Endothelial cell of umbilical vein (primary cell): ENCODE measurements around the gene BPGM.

Source experiments
- EZH2 ChIP-seq: IDR thresholded peaks from 2 replicates; pipeline ENCODE4 v1.6.1; 2012; ENCODE audit warnings: borderline replicate concordance, low read depth, mild to moderate bottlenecking, moderate library complexity, low read length, inconsistent platforms; ENCODE audit not compliant: severe bottlenecking
- GATA2 ChIP-seq: IDR thresholded peaks from 2 replicates; pipeline ENCODE4 v1.7.0; 2011; ENCODE audit warnings: low read depth, mild to moderate bottlenecking, moderate library complexity, mixed read lengths, low read length; ENCODE audit not compliant: insufficient read length, insufficient read depth
- MYC ChIP-seq: IDR thresholded peaks from one replicate; pipeline ENCODE4 v1.6.1; 2011; ENCODE audit warnings: mild to moderate bottlenecking, low read depth, low read length
- POLR2A ChIP-seq: IDR thresholded peaks from 2 replicates; pipeline ENCODE4 v1.6.1; 2012; ENCODE audit warnings: low read depth, mild to moderate bottlenecking, control low read depth, low read length
- POLR2AphosphoS5 ChIP-seq: IDR thresholded peaks from 2 replicates; pipeline ENCODE4 v1.6.1; 2012; ENCODE audit warnings: low read depth, mild to moderate bottlenecking, control low read depth, low read length, moderate library complexity; ENCODE audit not compliant: insufficient read depth
- TF ChIP-seq, protein P1 (sequence below), 2 donors: IDR thresholded peaks; 1 replicate in 1 of 2; 2 replicates in 1 of 2; pipeline ENCODE4 v1.5.1; 2011; ENCODE audit warnings: low read length in 2 of 2, mild to moderate bottlenecking in 2 of 2, moderate library complexity in 2 of 2, control low read depth in 1 of 2, inconsistent platforms in 1 of 2, low read depth in 1 of 2; ENCODE audit not compliant: insufficient read depth in 1 of 2; ENCODE audit errors: extremely low read depth in 1 of 2
- TF ChIP-seq, protein P2 (sequence below): IDR thresholded peaks from 2 replicates; pipeline ENCODE4 v1.6.1; 2011; ENCODE audit not compliant: insufficient read depth, insufficient read length

DNA sequence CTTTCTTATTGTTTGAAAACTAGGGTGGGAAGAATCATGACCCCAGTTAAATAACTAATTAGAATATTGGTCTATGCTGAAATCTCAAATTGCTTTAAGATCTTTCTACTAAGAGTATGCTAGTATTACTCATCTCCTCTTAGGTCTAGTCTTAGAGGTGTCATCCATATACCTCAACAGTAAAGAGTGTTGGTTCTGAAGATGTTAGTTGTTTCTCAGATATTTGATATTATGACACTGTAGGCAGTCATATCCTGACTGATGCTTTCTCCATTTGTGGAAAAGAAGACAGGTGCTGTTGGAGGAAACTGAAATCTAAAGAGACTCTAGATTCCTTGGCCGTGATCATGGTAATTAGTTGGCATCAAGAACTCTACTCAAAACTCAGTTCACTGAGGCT is 21.2 kb downstream of the BPGM start:
- TF ChIP-seq, protein P1, sequence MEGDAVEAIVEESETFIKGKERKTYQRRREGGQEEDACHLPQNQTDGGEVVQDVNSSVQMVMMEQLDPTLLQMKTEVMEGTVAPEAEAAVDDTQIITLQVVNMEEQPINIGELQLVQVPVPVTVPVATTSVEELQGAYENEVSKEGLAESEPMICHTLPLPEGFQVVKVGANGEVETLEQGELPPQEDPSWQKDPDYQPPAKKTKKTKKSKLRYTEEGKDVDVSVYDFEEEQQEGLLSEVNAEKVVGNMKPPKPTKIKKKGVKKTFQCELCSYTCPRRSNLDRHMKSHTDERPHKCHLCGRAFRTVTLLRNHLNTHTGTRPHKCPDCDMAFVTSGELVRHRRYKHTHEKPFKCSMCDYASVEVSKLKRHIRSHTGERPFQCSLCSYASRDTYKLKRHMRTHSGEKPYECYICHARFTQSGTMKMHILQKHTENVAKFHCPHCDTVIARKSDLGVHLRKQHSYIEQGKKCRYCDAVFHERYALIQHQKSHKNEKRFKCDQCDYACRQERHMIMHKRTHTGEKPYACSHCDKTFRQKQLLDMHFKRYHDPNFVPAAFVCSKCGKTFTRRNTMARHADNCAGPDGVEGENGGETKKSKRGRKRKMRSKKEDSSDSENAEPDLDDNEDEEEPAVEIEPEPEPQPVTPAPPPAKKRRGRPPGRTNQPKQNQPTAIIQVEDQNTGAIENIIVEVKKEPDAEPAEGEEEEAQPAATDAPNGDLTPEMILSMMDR (IDR thresholded peaks at IDR 0.05; ENCODE audit: extremely low read depth in 1 of 2, insufficient read depth in 1 of 2, low read depth in 1 of 2, low read length in 2 of 2), result no peak
- TF ChIP-seq POLR2AphosphoS5 (no peak), GATA2 (no peak), POLR2A (no peak), MYC (no peak), EZH2 (no peak)
- TF ChIP-seq, protein P2, sequence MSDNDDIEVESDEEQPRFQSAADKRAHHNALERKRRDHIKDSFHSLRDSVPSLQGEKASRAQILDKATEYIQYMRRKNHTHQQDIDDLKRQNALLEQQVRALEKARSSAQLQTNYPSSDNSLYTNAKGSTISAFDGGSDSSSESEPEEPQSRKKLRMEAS, result no peak
